ENCODE data around the gene UTRN.

Gene UTRN

DNA sequence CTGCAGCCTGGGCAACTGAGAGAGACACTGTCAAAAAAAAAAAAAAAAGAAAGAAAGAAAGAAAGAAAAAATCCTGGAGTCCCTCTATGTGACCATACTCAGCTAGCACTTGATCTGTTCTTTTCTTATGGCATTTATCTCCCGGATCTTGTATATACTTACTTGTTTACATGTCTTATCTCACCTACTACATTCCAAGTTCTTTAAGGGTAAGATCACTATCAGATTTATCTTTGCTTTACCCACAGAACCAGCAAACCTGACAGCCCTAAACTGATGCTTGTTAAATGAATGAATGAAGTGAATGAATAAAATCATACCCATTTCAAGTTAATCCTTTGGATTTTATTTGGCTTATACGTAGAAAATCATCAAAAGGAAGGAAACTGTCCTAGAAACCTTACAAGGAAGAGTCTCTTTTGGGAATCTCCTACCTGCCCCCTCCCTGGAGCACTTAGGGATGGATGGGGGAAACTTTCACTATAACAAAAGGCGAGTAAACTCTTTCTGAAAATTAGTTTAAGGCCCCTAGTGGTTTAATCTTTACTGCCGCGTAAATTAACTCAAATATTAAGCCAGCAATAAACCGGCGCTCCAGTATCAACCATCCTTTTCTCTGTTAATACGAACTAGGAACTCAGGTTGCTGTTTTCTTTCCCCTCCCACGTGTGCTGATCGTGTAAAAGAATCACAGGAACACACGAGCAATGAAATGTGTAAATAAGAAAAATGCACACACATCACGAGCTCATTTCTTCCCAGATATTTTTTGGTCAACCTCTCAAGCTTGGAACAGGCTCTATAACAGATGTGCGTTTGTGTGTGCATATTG, 1.3 kb upstream of the UTRN start:
- DNase-seq = no peak

GRCh38 chr6:144284478-144284782, 705 bp upstream of the UTRN start:
- DNase-seq = no peak

GRCh38 chr6:144285548-144285797, 338 bp downstream of the UTRN start:
- DNase-seq = no peak

- peak in 11 of 14 donors; percentile 13 to 67 (median 51) for DNase-seq
These were observed 815 bp downstream of the UTRN start for GRCh38 chr6:144285798-144286502.

DNA sequence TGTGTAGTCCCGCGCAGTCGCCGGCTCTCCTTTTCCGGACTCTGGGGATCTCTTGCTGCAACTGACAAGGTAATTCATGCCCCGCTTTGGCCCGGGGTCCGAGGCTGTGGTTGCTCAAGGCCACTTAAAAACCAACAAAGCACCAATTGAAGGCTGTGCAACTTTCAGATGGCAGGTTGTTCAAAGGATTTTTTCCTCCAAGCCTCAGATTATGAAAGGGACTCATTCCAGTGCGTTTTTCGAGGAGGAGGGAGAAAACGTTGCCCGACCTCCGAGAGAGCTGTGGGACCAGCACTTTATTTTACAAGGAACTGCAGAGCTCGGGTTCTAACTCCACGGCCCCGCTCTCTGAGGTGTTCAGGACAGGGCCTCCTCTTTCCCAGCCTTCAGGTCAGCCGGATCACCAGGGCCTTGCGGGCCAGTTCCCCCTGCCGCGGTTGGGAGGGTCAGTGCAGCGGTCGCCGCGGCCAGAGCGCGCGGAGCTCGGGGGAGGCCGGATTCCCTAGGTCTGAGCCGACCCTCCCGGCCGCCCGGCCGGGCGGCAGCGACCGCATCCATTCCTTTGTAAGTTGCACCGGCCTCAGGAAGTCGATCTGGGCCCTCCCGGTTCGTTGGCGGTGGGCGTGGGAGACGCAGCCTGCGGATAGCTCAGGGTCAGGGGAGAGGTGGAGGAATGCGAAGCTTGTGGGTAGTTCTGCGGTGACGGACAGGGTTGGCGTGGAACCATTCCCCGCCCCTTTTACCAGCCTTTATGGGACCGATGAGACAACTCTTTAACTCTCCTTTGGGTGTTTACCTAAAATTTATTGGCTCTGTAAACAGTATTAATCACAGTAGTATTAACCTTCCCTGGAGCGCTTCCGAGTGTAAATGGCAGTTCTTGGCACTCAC, 1.6 kb downstream of the UTRN start:
- peak in 7 of 14 donors; percentile 10 to 58 (median 39) for DNase-seq

GRCh38 chr6:144289006-144289405, 3.9 kb downstream of the UTRN start:
- DNase-seq = no peak

DNA sequence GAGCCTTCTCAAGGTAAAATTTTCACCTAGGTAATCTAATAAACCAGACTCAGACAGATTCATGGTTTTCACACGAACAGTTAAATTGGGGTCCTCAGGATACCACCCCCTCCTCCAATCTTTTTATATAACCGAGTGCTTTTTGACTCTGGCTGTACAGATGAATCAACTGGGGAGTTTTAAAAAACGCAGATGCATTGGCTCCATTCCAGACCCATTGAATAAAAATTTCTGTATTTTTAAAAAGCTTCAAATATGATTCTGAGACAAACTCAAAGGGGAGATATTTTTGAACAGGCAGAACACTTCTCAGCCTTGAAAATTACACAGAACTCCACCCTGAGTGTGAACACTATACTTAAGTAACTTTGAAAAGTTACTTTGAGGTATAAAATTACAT, 7.2 kb downstream of the UTRN start:
- DNase-seq = no peak

DNA sequence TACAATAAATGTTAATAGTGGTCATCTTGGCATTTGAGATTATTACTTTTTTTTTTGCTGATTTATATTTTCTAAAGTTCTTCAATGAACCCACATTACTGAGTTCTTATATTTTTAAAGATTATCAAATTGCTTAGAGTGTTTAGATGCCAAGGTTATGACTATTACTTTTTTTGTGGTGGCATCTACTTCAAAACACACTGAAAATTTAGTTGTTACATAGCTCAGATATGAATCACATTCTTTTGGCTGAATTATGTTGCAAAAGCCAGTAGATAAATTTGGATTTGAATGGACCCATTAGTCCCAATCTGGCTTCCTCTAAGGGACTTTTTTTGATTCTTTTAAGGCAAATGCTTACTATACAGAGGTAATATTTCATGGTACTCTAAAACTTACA, 8.9 kb downstream of the UTRN start:
- no peak for DNase-seq

- no peak for DNase-seq
These were observed 10.1 kb downstream of the UTRN start for GRCh38 chr6:144295211-144295610.

DNA sequence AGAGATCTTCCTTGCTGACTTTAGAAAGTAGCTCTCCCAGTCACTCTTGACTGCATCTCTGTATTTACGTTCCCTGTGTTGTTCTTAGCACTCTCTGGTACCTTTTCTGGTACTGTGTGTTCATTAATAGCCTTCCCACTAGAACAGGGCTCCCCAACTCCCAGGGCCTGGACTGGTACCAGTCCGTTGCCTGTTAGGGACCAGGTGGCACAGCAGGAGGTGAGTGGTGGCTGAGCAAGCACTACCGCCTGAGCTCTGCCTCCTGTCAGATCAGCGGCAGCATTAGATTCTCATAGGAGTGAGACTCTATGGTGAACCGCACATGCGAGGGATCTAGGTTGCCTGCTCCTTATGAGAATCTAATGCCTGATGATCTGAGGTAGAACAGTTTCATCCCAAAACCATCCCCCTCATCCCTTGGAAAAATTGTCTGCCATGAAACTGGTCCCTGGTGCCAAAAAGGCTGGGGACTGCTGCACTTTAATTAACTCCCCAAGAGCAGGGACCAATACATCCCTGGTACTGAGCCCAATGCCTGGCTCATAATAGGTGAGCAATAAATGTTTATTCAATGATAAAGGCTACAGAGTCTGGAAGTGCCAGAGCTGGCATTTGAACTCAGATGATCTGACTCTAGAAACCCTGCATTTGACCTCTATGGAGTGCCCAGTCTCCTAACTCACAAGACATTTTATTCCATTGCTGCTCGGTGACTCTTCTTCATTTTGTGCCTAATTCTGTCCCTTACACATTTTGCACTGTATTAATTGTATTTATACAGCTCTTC, 11.0 kb downstream of the UTRN start:
- DNase-seq = no peak

DNA sequence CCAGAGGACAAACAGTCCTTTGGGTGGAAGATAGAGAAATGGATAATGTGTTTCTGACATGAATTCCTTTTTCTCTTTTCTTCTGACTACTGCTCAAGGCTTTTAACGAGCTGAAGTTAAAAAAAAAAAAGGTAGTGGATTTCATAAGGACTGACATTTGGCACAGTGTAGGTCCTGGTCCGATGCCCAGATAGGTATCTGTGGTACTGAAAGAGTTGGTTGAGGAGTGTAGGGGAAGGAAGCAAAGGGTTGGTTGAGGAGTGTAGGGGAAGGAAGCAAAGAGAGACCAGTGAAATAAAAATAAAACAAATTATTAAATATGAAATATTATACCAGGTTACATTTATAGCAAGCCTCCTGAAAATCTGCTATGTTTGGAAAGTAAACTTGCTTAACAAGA, 11.8 kb downstream of the UTRN start:
- DNase-seq = no peak

GRCh38 chr6:144297511-144298100, 12.5 kb downstream of the UTRN start:
- no peak for DNase-seq

GRCh38 chr6:144298194-144298593, 13.1 kb downstream of the UTRN start:
- no peak for DNase-seq

DNA sequence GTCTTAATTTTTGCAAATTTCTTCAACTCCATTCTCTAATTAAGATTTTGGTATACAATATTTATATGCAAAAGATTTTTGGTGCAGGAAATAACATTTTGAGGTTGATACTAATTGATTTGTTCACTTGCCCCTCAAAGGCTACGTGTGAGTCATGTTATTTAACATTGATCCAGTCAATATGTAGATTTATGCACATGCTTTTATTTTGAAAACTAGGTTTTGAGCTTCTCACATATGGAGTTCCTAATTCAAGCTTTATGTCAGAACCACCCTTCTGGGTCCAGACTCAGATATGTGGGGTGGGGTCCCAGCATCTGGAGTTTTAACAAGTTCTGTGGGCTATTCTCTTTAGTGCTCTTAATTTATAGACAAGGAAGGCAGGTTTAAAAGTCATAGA, 13.8 kb downstream of the UTRN start:
- no peak for DNase-seq

- no peak for DNase-seq
These were observed 17.7 kb downstream of the UTRN start for GRCh38 chr6:144302701-144303372.

DNA sequence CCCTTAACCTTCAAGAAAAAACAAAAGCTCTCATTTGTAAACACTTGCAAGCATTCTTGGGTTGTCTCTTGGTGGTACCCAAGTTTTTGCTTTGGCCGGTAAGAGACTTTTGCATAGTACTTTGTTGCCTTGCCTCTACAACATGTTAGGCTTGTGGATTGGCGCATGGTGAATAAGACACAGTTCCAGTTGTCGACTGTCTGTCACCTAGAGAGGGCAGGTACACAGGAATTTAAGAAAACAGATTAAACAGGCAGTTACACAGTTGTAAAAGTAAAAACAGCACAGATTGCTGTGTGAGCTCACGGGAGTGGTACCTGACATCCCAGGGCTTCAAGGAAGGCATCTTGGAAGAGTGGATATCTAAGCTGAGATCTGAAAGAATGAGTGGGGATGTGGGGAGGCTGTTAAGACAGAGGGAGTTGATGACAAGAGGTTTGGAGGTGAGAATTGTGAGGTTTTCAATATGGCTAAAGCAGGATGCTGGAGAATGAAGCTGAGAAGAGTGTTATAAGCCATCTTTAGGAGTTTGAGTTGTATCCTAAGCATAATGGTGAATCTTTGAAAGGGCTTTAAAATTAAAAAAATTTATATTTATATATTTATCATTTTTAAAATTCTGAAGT, 19.2 kb downstream of the UTRN start:
- DNase-seq = no peak

GRCh38 chr6:144305567-144305966, 20.4 kb downstream of the UTRN start:
- DNase-seq = no peak

- no peak for DNase-seq
These were observed 20.9 kb downstream of the UTRN start for GRCh38 chr6:144305985-144306384.

DNA sequence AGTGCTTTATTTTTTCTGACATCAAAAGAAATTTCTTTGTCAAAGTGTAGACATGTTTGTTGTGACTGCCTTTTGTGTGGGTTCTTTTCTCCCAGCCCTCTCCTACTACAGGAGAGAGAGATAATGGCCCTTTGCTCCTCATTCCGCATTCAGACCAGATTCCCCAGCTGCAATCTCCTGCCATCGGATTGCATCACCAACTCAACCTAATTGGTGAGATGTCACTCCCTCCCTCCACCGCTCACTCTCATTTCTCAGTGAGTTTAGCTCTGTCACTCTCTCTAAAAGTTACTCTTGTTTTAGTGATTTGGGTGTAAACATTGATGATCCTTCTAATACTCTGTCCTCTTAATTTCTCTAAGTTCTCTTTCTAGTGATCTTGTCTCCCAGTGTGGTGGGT, 22.7 kb downstream of the UTRN start:
- DNase-seq = no peak

- no peak for DNase-seq
These were observed 25.6 kb downstream of the UTRN start for GRCh38 chr6:144310765-144311164.

GRCh38 chr6:144311361-144311760, 26.2 kb downstream of the UTRN start:
- no peak for DNase-seq

Data from C1 segment of cervical spinal cord (tissue), 14 donors.